Body of pancreas (tissue), 4 donors: ENCODE data around the gene C11orf54. TPM values are rescaled to one million over a fixed set of nuclear protein-coding genes. Genes with fewer than 3 reads are reported as not detected.
"Not testable (repeated sequence)": the region's sequence is repeated elsewhere in the genome, so short reads cannot be mapped to it uniquely, and the experiment has no call there.

Experiments used
- ATAC-seq: fragments of 150-250 bp; one replicate; pipeline ENCODE4 v1.9.1; 2016
- DNase-seq, 4 donors: peaks; one replicate each; pipeline ENCODE4 v3.0.0-alpha.2; 2019
- H3K27ac ChIP-seq, 4 donors: fragments of 200-600 bp; sonication (generic); 1 replicate in 3 of 4; 2 replicates in 1 of 4; pipeline versions ENCODE4 v1.5.1 to v1.6.1; 2016 to 2019; ENCODE audit warnings: mild to moderate bottlenecking in 1 of 4, mixed read lengths in 1 of 4, moderate library complexity in 1 of 4
- H3K27me3 ChIP-seq, 2 donors: fragments of 200-600 bp; sonication (generic); one replicate each; pipeline ENCODE4 v1.6.0; 2016; ENCODE audit warnings: mild to moderate bottlenecking in 1 of 2
- H3K36me3 ChIP-seq, 2 donors: fragments of 200-600 bp; sonication (generic); replicated peaks in 1 of 2; 2 replicates each; pipeline ENCODE4 v1.5.1; 2016; ENCODE audit warnings: low read depth in 2 of 2; ENCODE audit not compliant: insufficient read depth in 1 of 2
- H3K4me1 ChIP-seq: fragments of 200-600 bp; sonication (generic); one replicate; pipeline ENCODE4 v1.6.0; 2016
- H3K4me3 ChIP-seq, 2 donors: fragments of 200-600 bp; sonication (generic); 1 replicate in 1 of 2; 2 replicates in 1 of 2; pipeline ENCODE4 v1.5.1; 2016 to 2019
- H3K9me3 ChIP-seq, 3 donors: fragments of 200-600 bp; sonication (generic); 1 replicate in 2 of 3; 2 replicates in 1 of 3; pipeline ENCODE4 v1.5.1; 2016
- POLR2A ChIP-seq, 3 donors: fragments of 450-650 bp; IDR thresholded peaks; one replicate each; pipeline ENCODE4 v1.6.1; 2016; ENCODE audit warnings: antibody characterized with exemption in 3 of 3, mild to moderate bottlenecking in 2 of 3
- WGBS, 2 donors: methylation state at CpG; one replicate each; pipeline ENCODE4 v1.1.5; 2017; 5-methylcytosine and 5-hydroxymethylcytosine counted together
- intact Hi-C: fragments of 100-400 bp; cut with DNase I; formaldehyde crosslinking; loops from one replicate; pipeline ENCODE4 v1.15.1; 2023
- total RNA-seq, 2 donors: library from RNA; depleted of rRNA; stranded (reverse); fragments of >200 nt; gene quantifications; one replicate each; pipeline ENCODE4 v1.1.0, GENCODE V29; 2016
- TF ChIP-seq, protein P1 (sequence below), 7 experiments: fragments of 450-650 bp in 4 of 7; fragments of 200-600 bp in 3 of 7; sonication (generic) in 3 of 7; IDR thresholded peaks; one replicate each; pipeline ENCODE4 v1.5.1; 2016 to 2019; ENCODE audit warnings: antibody characterized with exemption in 7 of 7

C11orf54 gene
- total RNA-seq, 2 donors from 2014 or later = 29.0 to 45.7 TPM

DNA sequence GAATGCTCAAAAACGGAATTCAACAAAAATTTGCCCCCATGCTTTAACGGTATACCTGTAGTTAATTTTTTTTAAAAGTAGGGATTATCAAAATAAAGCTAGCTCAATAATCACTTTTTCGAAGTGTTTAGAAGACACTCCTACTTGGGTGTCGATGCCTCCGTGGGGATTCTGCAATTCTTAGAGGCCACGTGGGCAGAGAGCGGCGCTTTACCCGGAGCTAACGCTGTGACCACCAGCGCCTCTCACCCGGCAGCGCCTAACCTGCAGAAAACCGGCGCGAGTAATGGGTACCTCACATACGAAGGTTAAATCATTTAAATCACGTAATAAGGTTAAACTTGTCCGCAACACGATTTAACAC lies 760 bp upstream of the C11orf54 start:
- Histone ChIP-seq H3K27me3 (no peaks in the 10 kb centered on the region), H3K4me1 (peaks cover 78% of the 10 kb centered on the region), H3K4me3 (peak overlapping the region; percentile 44 to 81), H3K27ac (peak overlapping the region; percentile 96 to 99 (median 98)), H3K9me3 (no peaks in the 10 kb centered on the region), H3K36me3 (peaks cover 0 to 11% of the 10 kb centered on the region in 2 donors)
- DNase-seq (peak; percentile 49 to 65 (median 56)), ATAC-seq (peak; percentile 40)
- no peak for TF ChIP-seq POLR2A (IDR thresholded peaks at IDR 0.05)
- TF ChIP-seq, protein P1, sequence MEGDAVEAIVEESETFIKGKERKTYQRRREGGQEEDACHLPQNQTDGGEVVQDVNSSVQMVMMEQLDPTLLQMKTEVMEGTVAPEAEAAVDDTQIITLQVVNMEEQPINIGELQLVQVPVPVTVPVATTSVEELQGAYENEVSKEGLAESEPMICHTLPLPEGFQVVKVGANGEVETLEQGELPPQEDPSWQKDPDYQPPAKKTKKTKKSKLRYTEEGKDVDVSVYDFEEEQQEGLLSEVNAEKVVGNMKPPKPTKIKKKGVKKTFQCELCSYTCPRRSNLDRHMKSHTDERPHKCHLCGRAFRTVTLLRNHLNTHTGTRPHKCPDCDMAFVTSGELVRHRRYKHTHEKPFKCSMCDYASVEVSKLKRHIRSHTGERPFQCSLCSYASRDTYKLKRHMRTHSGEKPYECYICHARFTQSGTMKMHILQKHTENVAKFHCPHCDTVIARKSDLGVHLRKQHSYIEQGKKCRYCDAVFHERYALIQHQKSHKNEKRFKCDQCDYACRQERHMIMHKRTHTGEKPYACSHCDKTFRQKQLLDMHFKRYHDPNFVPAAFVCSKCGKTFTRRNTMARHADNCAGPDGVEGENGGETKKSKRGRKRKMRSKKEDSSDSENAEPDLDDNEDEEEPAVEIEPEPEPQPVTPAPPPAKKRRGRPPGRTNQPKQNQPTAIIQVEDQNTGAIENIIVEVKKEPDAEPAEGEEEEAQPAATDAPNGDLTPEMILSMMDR (IDR thresholded peaks at IDR 0.05) = no peak
- WGBS, 2 donors = 0% methylated on average over 20 of the region's 20 CpGs
- intact Hi-C loops = no loop called here

DNA sequence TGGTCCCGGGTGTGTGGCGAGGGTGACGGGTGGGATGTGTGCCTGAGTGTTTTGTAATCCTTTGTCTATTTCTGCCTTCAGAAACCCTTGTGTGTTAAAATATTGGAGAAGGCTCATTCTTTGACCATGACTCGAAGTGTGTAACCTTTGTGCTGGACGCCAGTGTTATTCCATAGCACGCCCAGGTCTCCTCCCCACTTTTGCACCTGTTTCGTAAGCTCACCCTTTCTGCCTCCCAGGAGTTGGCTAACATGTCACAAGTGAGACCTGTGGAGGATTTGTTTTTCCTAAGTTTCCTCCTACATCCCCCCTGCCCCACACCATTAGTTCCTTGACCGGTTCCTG lies 382 bp downstream of the C11orf54 start:
- H3K36me3 ChIP-seq = peaks cover 0 to under 1% of the 10 kb centered on the region in 2 donors
- ATAC-seq = peak; percentile 73
- H3K27ac ChIP-seq = peak overlapping the region; percentile 96 to 99 (median 98)
- intact Hi-C loops = no loop called here
- H3K9me3 ChIP-seq = no peaks in the 10 kb centered on the region
- H3K27me3 ChIP-seq = no peaks in the 10 kb centered on the region
- H3K4me1 ChIP-seq = peaks cover 76% of the 10 kb centered on the region
- 0% methylated on average over 8 of the region's 8 CpGs for WGBS, 2 donors
- H3K4me3 ChIP-seq = peak overlapping the region; percentile 5 to 63
- DNase-seq = peak; percentile 74 to 90 (median 80)
- TF ChIP-seq, protein P1 (IDR thresholded peaks at IDR 0.05) = no peak
- TF ChIP-seq POLR2A (IDR thresholded peaks at IDR 0.05) = no peak

DNA sequence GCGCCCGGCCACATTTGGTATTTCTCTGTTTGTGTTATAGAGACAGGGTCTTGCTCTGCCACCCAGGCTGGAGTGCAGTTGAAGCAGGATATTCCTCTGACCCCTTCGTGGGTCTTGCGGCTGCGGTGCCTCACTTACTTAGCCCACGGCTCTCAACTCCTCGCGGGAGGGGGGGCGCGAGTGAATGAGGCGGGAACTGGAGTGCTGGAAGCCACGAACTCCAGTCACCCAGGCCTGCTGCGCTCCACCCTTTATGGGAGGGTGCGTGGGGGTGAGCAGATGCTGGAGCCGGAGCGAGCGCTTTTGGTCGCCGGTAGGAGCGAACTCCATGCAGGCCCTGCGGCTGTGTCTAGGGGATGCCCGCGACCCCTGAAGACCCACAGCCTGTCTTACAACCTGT lies 1.8 kb downstream of the C11orf54 start:
- DNase-seq (peak in 1 of 4 donors; percentile 24), ATAC-seq (no peak)
- H3K27ac ChIP-seq = peak overlapping the region in 3 of 4 donors; percentile 96 to 98 (median 97)
- TF ChIP-seq, protein P1 (IDR thresholded peaks at IDR 0.05) = no peak
- TF ChIP-seq POLR2A (IDR thresholded peaks at IDR 0.05) = no peak
- intact Hi-C loops = no loop called here
- peaks cover 61% of the 10 kb centered on the region for H3K4me1 ChIP-seq
- WGBS, 2 donors = 85 to 88% methylated on average over 21 to 23 of the region's 23 CpGs
- H3K36me3 ChIP-seq = no peaks in the 10 kb centered on the region
- H3K27me3 ChIP-seq = no peaks in the 10 kb centered on the region
- H3K4me3 ChIP-seq = no peak overlapping the region
- no peaks in the 10 kb centered on the region for H3K9me3 ChIP-seq

GRCh38 chr11:93744669-93745004 lies 3.2 kb downstream of the C11orf54 start:
- no peaks in the 10 kb centered on the region for H3K36me3 ChIP-seq
- DNase-seq (peak in 3 of 4 donors; percentile 30 to 36 (median 35)), ATAC-seq (no peak)
- no peaks in the 10 kb centered on the region for H3K27me3 ChIP-seq
- WGBS, 2 donors = 14 to 17% methylated on average over 7 of the region's 7 CpGs
- peak overlapping the region; percentile 78 to 98 (median 96) for H3K27ac ChIP-seq
- peaks cover 48% of the 10 kb centered on the region for H3K4me1 ChIP-seq
- no peaks in the 10 kb centered on the region for H3K9me3 ChIP-seq
- H3K4me3 ChIP-seq = no peak overlapping the region
- TF ChIP-seq POLR2A (IDR thresholded peaks at IDR 0.05) = peak in 2 of 3 donors; percentile 17 to 53
- TF ChIP-seq, protein P1 (IDR thresholded peaks at IDR 0.05) = no peak
- intact Hi-C loops = no loop called here

DNA sequence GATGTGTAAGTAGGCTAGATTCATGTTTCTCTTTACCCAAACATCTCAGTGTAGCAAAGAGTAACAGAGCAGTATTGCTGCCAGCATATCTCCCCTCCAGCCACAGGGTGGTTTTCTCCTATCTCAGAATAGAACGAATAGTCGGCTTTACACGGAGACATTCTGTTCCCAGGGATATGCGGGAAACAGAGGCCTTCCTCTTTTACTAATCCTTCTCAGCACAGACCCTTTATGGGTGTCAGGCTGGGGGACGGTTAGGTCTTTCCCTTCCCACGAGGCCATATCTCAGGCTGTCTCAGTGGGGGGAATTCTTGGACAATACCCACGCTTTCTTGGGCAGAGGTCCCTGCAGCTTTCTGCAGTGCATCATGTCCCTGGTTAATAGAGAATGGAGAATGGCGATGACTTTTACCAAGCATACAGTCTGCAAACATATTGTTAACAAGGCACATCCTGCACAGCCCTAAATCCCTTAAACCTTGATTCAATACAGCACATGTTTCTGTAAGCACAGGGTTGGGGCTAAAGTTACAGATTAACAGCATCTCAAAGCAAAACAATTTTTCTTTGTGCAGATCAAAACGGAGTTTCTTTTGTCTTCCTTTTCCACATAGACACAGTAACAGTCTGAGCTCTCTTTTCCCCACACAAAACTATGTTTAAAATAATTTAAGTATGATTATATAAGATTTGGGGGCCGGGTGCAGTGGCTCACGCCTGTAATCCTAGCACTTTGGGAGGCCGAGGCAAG lies 3.7 kb downstream of the C11orf54 start:
- H3K4me3 ChIP-seq, H3K36me3 ChIP-seq, H3K27me3 ChIP-seq, intact Hi-C loops, ATAC-seq, H3K9me3 ChIP-seq: not testable (repeated sequence)
- H3K4me1 ChIP-seq = peaks cover 43% of the 10 kb centered on the region
- TF ChIP-seq POLR2A (IDR thresholded peaks at IDR 0.05) = peak in 2 of 3 donors; percentile 15 to 34
- peak in 1 of 4 donors; percentile 33 for DNase-seq
- 10 to 13% methylated on average over 12 of the region's 12 CpGs for WGBS, 2 donors
- peak overlapping the region; percentile 78 to 98 (median 96) for H3K27ac ChIP-seq
